Testis (tissue), 3 donors: Measurements from ENCODE around the gene ZDHHC16. TPM values are rescaled to one million over a fixed set of nuclear protein-coding genes. Genes with fewer than 3 reads are reported as not detected.
A peak's percentile ranks its signal among the peaks of the same experiment; 100 is the strongest.
"Not testable (repeated sequence)": the region's sequence is repeated elsewhere in the genome, so short reads cannot be mapped to it uniquely, and the experiment has no call there.

ENCODE experiments used
- DNase-seq: peaks from one replicate; pipeline ENCODE4 v3.0.0-alpha.2; 2019
- H3K27ac ChIP-seq, 2 donors: fragments of 200-600 bp; sonication (generic); one replicate each; pipeline ENCODE4 v1.5.1; 2019
- H3K27me3 ChIP-seq: fragments of 200-600 bp; sonication (generic); one replicate; pipeline ENCODE4 v1.5.1; 2019
- H3K36me3 ChIP-seq: fragments of 200-600 bp; sonication (generic); one replicate; pipeline ENCODE4 v1.5.1; 2017; ENCODE audit warnings: low read depth; ENCODE audit errors: missing control alignments
- H3K4me1 ChIP-seq: fragments of 200-600 bp; sonication (generic); one replicate; pipeline ENCODE4 v1.5.1; 2019
- H3K4me3 ChIP-seq, 2 donors: fragments of 200-600 bp; sonication (generic); one replicate each; pipeline ENCODE4 v1.5.1; 2017 to 2019
- H3K9me3 ChIP-seq: fragments of 200-600 bp; sonication (generic); one replicate; pipeline ENCODE4 v1.5.1; 2017
- CTCF ChIP-seq, 3 experiments: fragments of 450-650 bp in 2 of 3; fragments of 200-600 bp in 1 of 3; sonication (generic) in 1 of 3; IDR thresholded peaks; one replicate each; pipeline ENCODE4 v1.5.1; 2016 to 2019; ENCODE audit warnings: antibody characterized with exemption in 3 of 3, mild to moderate bottlenecking in 2 of 3, moderate library complexity in 1 of 3
- POLR2A ChIP-seq: fragments of 450-650 bp; IDR thresholded peaks from one replicate; pipeline ENCODE4 v1.6.1; 2017; ENCODE audit warnings: antibody characterized with exemption, mild to moderate bottlenecking, moderate library complexity
- WGBS, 2 donors: methylation state at CpG; one replicate each; pipeline ENCODE4 v1.1.5; 2018; 5-methylcytosine and 5-hydroxymethylcytosine counted together
- intact Hi-C: fragments of 100-400 bp; cut with DNase I; formaldehyde crosslinking; loops from one replicate; pipeline ENCODE4 v1.15.1; 2023; ENCODE audit warnings: low total_unique reads
- polyA plus RNA-seq: library from polyadenylated mRNA; stranded (reverse); fragments of 350-450 nt; fragmentation: Illumina TruSeq; extraction: RNeasy Lipid Tissue Mini Kit (QIAGEN cat#74804); gene quantifications from one replicate; pipeline ENCODE4 v1.2.3, GENCODE V29; 2014; ENCODE audit warnings: low read depth, low replicate concordance; ENCODE audit not compliant: insufficient read depth
- total RNA-seq, 2 donors: library from RNA; depleted of rRNA; stranded (reverse); fragments of >200 nt; gene quantifications; one replicate each; pipeline ENCODE4 v1.2.3, GENCODE V29; 2016

ZDHHC16 gene
- total and polyA plus RNA-seq, 3 donors from 2014 or later, result 40.5 to 58.0 (median 42.8) TPM

- H3K4me3 ChIP-seq, result no peak overlapping the region
- 70 to 76% methylated on average over 4 of the region's 4 CpGs for WGBS, 2 donors
- no peaks in the 10 kb centered on the region for H3K27me3 ChIP-seq
- H3K4me1 ChIP-seq, result no peaks in the 10 kb centered on the region
- H3K36me3 ChIP-seq, result no peaks in the 10 kb centered on the region
- intact Hi-C loops, result loop anchor here (10.0 kb wide), 1 partner anchor 81 kb away; no protein-coding TSS in a partner anchor
- no peak overlapping the region for H3K27ac ChIP-seq
- peak; percentile 78 to 88 (median 85) for TF ChIP-seq CTCF (IDR thresholded peaks at IDR 0.05)
- no peak for TF ChIP-seq POLR2A
- peak; percentile 50 for DNase-seq
- no peaks in the 10 kb centered on the region for H3K9me3 ChIP-seq
These were observed 17.6 kb downstream of the ZDHHC16 start for GRCh38 chr10:97463363-97464132.

- no peaks in the 10 kb centered on the region for H3K4me1 ChIP-seq
- H3K27ac ChIP-seq, result no peak overlapping the region
- no peaks in the 10 kb centered on the region for H3K9me3 ChIP-seq
- H3K36me3 ChIP-seq, result no peaks in the 10 kb centered on the region
- H3K4me3 ChIP-seq, result no peak overlapping the region
- no peak for TF ChIP-seq POLR2A
- no peak for TF ChIP-seq CTCF (IDR thresholded peaks at IDR 0.05)
- 60% methylated on average over 1 of the region's 1 CpG for whole genome bisulfite sequencing, 2 donors
- no peak for DNase-seq
- H3K27me3 ChIP-seq, result no peaks in the 10 kb centered on the region
- intact Hi-C loops, result loop anchor here (10.0 kb wide), 1 partner anchor 81 kb away; no protein-coding TSS in a partner anchor
These were observed 18.3 kb downstream of the ZDHHC16 start for GRCh38 chr10:97464226-97464625.

- Histone ChIP-seq H3K9me3 (no peaks in the 10 kb centered on the region), H3K36me3 (no peaks in the 10 kb centered on the region), H3K27me3 (no peaks in the 10 kb centered on the region), H3K4me1 (no peaks in the 10 kb centered on the region), H3K27ac (no peak overlapping the region), H3K4me3 (no peak overlapping the region)
- TF ChIP-seq POLR2A, result no peak
- TF ChIP-seq CTCF (IDR thresholded peaks at IDR 0.05), result no peak
- intact Hi-C loops, result loop anchor here (10.0 kb wide), 1 partner anchor 79 kb away; no protein-coding TSS in a partner anchor
- no peak for DNase-seq
- WGBS, 2 donors, result 57 to 79% methylated on average over 7 of the region's 7 CpGs
These were observed 20.0 kb downstream of the ZDHHC16 start for GRCh38 chr10:97465982-97466381.

- TF ChIP-seq POLR2A, result no peak
- TF ChIP-seq CTCF (IDR thresholded peaks at IDR 0.05), result no peak
- intact Hi-C loops, result loop anchor here (10.0 kb wide), 1 partner anchor 78 kb away; no protein-coding TSS in a partner anchor
- Histone ChIP-seq H3K27ac (no peak overlapping the region), H3K9me3 (no peaks in the 10 kb centered on the region), H3K27me3 (no peaks in the 10 kb centered on the region), H3K4me3 (no peak overlapping the region), H3K4me1 (no peaks in the 10 kb centered on the region), H3K36me3 (no peaks in the 10 kb centered on the region)
- 85 to 93% methylated on average over 1 to 4 of the region's 4 CpGs for WGBS, 2 donors
- no peak for DNase-seq
These were observed 20.8 kb downstream of the ZDHHC16 start for GRCh38 chr10:97466755-97467154.

GRCh38 chr10:97468162-97468561 is 22.2 kb downstream of the ZDHHC16 start:
- no peak for TF ChIP-seq POLR2A
- TF ChIP-seq CTCF (IDR thresholded peaks at IDR 0.05), result no peak
- Histone ChIP-seq H3K27ac (no peak overlapping the region), H3K4me1 (no peaks in the 10 kb centered on the region), H3K27me3 (no peaks in the 10 kb centered on the region), H3K36me3 (no peaks in the 10 kb centered on the region), H3K4me3 (no peak overlapping the region), H3K9me3 (no peaks in the 10 kb centered on the region)
- intact Hi-C loops, result loop anchor here (10.0 kb wide), 1 partner anchor 77 kb away; no protein-coding TSS in a partner anchor
- no peak for DNase-seq
- 70 to 84% methylated on average over 3 of the region's 3 CpGs for WGBS, 2 donors

GRCh38 chr10:97468781-97469180 is 22.8 kb downstream of the ZDHHC16 start:
- 92 to 96% methylated on average over 8 to 12 of the region's 12 CpGs for WGBS, 2 donors

More at GRCh38 chr10:97468781-97469180, 22.8 kb downstream of the ZDHHC16 start:
- intact Hi-C loops, result loop anchor here (10.0 kb wide), 1 partner anchor 76 kb away; no protein-coding TSS in a partner anchor
- H3K4me3 ChIP-seq, H3K27ac ChIP-seq, H3K27me3 ChIP-seq, DNase-seq, H3K36me3 ChIP-seq, H3K4me1 ChIP-seq, H3K9me3 ChIP-seq: not testable (repeated sequence)
